Pons (tissue), 1 donor: Measurements from ENCODE around the gene ITGA7.

ENCODE experiments used
- DNase-seq: peaks from one replicate; pipeline ENCODE4 v3.0.0-alpha.2; 2016; ENCODE audit warnings: low spot score

Gene ITGA7

GRCh38 chr12:55733858-55734257 lies 26.2 kb upstream of the ITGA7 start:
- DNase-seq, result no peak

- no peak for DNase-seq
Measured at GRCh38 chr12:55733021-55733555, 25.4 kb upstream of the ITGA7 start.

- no peak for DNase-seq
Measured at GRCh38 chr12:55732288-55732687, 24.6 kb upstream of the ITGA7 start.

- DNase-seq, result peak; percentile 90
Measured at GRCh38 chr12:55729819-55730818, 22.4 kb upstream of the ITGA7 start.

- DNase-seq, result peak; percentile 98
Measured at GRCh38 chr12:55728939-55729818, 21.5 kb upstream of the ITGA7 start, which contains the start of gene CD63. Gene CD63 (minus strand): TSS chr12:55729009. CDS start chr12:55728341, 668 bp downstream.

GRCh38 chr12:55728186-55728938 lies 20.7 kb upstream of the ITGA7 start:
- no peak for DNase-seq

GRCh38 chr12:55727643-55728185 lies 20.0 kb upstream of the ITGA7 start:
- no peak for DNase-seq

- DNase-seq, result no peak
Measured at GRCh38 chr12:55726971-55727370, 19.3 kb upstream of the ITGA7 start.

- DNase-seq, result no peak
Measured at GRCh38 chr12:55725556-55725955, 17.9 kb upstream of the ITGA7 start.

GRCh38 chr12:55724940-55725309 lies 17.2 kb upstream of the ITGA7 start:
- no peak for DNase-seq

- DNase-seq, result peak; percentile 78
Measured at GRCh38 chr12:55724226-55724939, 16.7 kb upstream of the ITGA7 start.

GRCh38 chr12:55723516-55724225 lies 16.0 kb upstream of the ITGA7 start:
- DNase-seq, result no peak

GRCh38 chr12:55722948-55723347 lies 15.2 kb upstream of the ITGA7 start:
- DNase-seq, result no peak

GRCh38 chr12:55721601-55722213 lies 14.0 kb upstream of the ITGA7 start:
- DNase-seq, result no peak

- no peak for DNase-seq
Measured at GRCh38 chr12:55720894-55721444, 13.3 kb upstream of the ITGA7 start.

- no peak for DNase-seq
Measured at GRCh38 chr12:55720071-55720564, 12.4 kb upstream of the ITGA7 start, which contains the start of gene RDH5. Gene RDH5 (plus strand): TSS chr12:55720393. CDS start chr12:55721185, 792 bp downstream.

GRCh38 chr12:55719371-55719770 lies 11.7 kb upstream of the ITGA7 start:
- no peak for DNase-seq

- no peak for DNase-seq
Measured at GRCh38 chr12:55718624-55719275, 11.0 kb upstream of the ITGA7 start.
